ENCODE data around the gene GNAQ. TPM values are rescaled to one million over a fixed set of nuclear protein-coding genes. Genes with fewer than 3 reads are reported as not detected.

Gene GNAQ
- total and polyA plus RNA-seq, 2 experiments from 2014 or later: 21.1 to 43.1 TPM

- no peaks in the 10 kb centered on the region for H3K36me3 Mint-ChIP-seq (ENCODE audit: low read depth)
- peak overlapping the region; percentile 8 for H3K4me3 Mint-ChIP-seq
- Histone ChIP-seq H3K4me2 (peak overlapping the region; percentile 56), H3K4me1 (ENCODE audit: insufficient read depth) (peaks cover 72% of the 10 kb centered on the region), H3K27ac (ENCODE audit: low read depth) (no peak overlapping the region; the same call in 1 of the 2 replicates), H4K20me1 (replicated peaks; ENCODE audit: insufficient read depth) (no peaks in the 10 kb centered on the region; the same call in 1 of the 2 replicates), H3K4me3 (peak overlapping the region; percentile 7), H2AFZ (no peak overlapping the region), H3K36me3 (ENCODE audit: insufficient read depth) (no peaks in the 10 kb centered on the region), H3K9me2 (ENCODE audit: insufficient read depth) (no peaks in the 10 kb centered on the region), H3F3A (replicated peaks; ENCODE audit: low read depth) (no peaks in the 10 kb centered on the region), H3K79me2 (replicated peaks; ENCODE audit: insufficient read depth) (peaks cover 100% of the 10 kb centered on the region), H3K27me3 (ENCODE audit: insufficient read depth) (no peaks in the 10 kb centered on the region)
- H3K4me1 Mint-ChIP-seq: peaks cover 70% of the 10 kb centered on the region
- H3K9me3 Mint-ChIP-seq: no peaks in the 10 kb centered on the region
- peaks cover 2% of the 10 kb centered on the region for H3K27me3 Mint-ChIP-seq (ENCODE audit: insufficient read depth, low read depth, poor library complexity)
- TF ChIP-seq ZNF462 (CRISPR knock-in tag; IDR thresholded peaks at IDR 0.05) (0 out of 2 replicates have a peak, but pooled peaks have one; percentile 35), ZNF114 (CRISPR knock-in tag; IDR thresholded peaks at IDR 0.05) (no peak), ETS1 (IDR thresholded peaks at IDR 0.05) (no peak), EZH2 (IDR thresholded peaks at IDR 0.05; ENCODE audit: low read depth, unreplicated experiment) (no peak), CREB1 (CRISPR knock-in tag; IDR thresholded peaks at IDR 0.05; ENCODE audit: low read depth) (no peak)
- peak; percentile 22 for DNase-seq (ENCODE audit: low spot score)
- H3K27ac Mint-ChIP-seq: peak overlapping the region; percentile 86
- ATAC-seq: no peak
Measured at GRCh38 chr9:78023003-78023741, 8.4 kb downstream of the GNAQ start.
